IPS-NIHi7 (cell line): ENCODE measurements around the gene NFATC2.
A peak's percentile ranks its signal among the peaks of the same experiment; 100 is the strongest.

Source experiments
- DNase-seq: peaks from one replicate; pipeline ENCODE4 v3.0.0; 2012; ENCODE audit warnings: mixed read lengths; ENCODE audit errors: extremely low spot score

The NFATC2 gene

DNA sequence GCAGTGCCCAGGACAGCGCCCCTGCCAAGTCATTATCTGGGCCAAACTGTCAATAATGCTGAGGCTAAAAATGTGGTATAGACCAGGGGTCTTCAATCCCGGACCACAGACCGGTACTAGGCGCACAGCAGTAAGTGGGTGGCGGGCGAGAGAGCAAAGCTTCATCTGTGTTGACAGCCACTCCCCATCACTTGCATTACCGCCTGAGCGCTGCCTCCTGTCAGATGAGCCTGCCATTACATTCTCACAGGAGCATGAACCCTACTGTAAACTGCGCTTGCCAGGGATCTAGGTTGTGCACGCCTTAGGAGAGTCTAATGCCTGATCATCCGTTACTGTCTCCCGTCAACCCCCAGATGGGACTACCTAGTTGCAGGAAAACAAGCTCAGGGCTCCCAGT is 91.0 kb downstream of the NFATC2 start:
- DNase-seq, result no peak

DNA sequence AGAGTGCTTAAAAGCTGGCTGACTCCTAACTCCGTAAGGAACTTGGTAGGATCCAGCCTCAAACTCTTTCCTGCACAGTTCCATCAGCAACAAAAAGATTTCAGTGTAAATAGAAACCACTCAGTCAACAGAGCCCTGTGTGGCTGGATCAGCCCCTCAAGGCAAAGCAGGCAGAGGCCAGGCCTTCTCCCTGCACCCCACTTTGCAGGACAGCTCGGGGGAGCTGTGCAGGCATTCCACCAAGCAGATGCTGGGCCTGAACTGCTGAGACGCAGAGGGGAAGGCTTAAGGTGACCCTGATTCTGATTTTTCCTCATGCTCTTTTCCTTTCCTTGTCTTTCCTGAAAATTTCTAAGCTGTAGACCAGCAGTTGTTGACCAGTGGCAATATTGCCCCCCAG is 91.5 kb downstream of the NFATC2 start:
- DNase-seq, result no peak

DNA sequence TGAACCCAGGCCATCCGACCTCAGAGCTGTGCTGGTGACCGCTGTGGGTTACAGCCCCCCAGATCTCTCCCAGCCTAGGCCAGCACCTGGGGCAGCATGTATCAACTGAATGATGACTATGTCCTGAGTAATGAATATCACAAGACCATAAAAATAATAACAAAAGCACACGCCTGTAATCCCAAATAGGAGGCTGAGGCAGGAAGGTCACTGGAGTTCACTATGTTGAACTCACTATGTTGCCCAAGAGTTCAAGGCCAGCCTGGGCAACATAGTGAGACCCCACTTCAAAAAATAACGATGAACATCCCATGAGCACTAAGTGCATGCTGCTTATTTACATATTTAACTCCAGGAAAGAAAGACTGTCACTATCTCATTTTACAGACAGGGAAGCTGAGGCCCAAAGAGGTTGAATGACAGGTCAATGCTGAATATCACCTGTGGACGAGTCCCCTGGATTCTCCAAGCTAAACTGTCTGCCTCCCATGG is 92.3 kb downstream of the NFATC2 start:
- DNase-seq, result no peak

DNA sequence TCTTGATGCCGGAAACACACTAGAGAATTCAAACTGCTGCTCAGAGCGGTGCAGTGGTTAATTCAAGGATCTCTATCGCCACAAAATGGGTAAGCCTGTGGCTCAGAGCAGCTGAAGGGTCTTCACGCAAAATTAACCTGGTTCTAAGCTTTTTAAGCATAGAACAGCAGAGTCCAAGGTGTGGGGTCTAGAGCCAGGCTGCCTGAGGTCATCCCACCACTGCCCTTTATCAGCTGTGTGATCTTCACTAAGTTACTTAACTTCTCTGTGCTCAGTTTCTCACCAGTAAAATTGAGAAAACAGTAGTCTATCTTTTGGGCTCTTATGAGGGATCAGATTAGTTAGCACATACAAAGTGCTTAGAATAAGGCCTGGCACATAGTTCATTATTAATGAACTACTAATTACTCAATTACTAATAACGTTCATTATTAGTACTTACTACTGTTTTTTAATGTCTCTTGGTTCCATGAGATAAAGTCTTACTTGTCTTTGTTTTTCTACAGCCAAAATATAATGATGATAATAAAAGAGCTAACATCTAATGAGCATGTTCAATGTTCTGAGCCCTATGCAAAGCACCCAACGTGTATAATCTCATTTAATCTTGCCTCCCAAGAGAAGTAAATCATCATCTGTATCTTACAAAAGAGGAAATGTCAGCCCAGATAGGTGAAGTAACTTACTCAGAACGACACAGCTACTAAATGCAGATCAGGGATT is 92.9 kb downstream of the NFATC2 start:
- DNase-seq, result no peak

DNA sequence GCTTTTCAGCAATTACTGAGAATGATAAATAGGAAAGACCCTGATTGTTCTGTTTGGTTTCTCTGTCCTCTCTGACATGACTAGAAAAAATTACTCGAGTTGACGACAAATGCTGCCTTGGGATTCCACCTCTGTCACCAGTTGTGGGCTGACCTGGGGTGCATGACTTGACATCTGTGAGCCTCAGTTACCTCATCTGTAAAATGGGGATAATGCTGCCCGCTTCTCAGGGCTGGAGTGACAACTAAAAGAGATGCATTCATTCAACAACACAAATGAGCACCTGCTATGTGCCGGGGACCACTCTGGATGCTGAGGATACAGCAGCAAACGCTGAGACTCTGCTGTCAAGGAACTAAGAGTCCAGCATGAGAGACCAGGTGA is 94.8 kb downstream of the NFATC2 start:
- DNase-seq, result no peak

DNA sequence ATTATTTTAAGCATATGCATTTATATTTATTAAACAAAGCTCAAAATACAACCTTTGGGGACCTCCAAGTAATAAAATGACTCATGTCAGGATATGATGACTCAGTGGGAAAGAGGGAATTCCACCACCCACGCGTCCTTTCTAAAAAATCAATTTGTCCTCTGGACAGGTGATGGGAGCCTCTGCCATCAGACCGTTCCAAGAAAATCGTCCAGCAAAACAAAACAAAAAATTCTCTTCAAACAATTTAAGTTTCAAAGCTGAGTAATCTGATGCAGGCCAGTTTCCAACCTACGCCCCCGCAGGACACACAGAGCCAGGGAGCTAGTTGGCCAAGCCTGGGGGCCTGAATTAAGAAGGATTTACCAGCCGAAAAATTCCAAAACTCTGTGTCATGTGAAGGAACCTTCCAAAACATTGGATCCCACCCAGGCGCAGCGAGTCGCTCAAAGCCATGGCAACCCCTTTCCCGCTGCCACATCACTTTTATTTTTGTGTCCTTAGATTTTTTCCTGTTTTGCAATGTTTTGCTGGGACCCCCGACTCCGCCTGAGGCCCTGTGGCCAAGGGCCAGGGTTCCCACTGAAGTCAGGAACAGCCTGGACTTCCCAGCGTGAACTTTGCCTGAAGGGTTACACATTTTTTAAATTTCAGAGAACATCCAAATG is 95.3 kb downstream of the NFATC2 start:
- peak; percentile 49 for DNase-seq

DNA sequence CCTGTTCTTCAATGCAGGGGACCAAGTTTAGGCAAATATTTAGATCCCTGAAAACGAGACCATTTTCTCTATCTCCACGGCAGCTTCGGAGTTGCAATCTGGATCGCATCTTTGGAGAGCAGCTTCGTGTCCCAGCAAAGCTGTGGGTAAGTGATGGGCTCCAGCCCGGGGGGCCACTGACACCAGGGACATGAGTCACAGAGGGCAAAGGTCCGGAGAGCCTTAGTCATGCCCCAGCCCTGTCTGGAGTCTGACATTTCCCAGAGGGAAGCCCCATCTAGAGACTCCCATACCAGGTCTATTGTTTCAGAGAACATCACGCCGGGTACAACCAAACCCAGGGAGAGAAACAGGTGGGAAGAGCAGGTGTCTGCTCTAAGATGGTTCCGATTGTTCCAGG is 95.9 kb downstream of the NFATC2 start:
- peak; percentile 63 for DNase-seq

DNA sequence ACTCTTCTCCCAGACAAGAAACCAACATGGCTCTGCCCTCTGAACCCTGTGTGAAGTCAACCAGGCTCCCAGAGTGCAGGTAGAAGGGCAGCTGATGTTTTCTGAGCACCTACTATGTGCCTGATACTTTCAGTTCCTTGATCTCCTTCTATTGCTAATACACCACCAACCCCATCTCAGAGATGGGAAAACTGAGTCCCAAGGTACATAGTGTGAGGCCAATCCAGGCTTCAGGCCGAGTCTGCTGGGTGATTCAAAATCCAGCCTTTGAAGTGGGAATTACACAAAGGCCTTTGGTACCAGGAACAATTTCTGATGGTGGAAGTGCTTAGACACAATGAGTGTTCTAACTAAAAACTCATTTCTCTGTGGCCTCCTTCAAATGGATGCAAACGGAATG is 96.3 kb downstream of the NFATC2 start:
- no peak for DNase-seq

DNA sequence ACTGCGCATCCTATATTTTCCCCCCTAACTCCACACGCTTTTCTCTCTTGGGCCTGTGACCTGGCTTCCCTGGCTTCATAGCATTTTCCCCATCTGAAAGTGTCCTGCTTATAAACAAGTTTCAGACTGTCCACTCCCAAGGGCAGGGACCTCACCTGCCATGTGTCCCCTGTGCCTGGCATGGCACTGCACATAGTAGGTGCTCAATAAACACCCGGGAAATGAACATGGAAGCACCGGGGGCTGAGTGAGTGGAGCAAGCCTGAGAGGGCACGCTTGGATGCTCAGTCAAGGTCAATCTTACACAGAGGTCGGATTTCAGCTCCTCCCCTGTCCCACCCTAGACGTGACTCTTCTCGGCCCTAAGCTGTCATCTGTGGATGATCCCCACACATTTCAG is 96.9 kb downstream of the NFATC2 start:
- DNase-seq, result no peak

DNA sequence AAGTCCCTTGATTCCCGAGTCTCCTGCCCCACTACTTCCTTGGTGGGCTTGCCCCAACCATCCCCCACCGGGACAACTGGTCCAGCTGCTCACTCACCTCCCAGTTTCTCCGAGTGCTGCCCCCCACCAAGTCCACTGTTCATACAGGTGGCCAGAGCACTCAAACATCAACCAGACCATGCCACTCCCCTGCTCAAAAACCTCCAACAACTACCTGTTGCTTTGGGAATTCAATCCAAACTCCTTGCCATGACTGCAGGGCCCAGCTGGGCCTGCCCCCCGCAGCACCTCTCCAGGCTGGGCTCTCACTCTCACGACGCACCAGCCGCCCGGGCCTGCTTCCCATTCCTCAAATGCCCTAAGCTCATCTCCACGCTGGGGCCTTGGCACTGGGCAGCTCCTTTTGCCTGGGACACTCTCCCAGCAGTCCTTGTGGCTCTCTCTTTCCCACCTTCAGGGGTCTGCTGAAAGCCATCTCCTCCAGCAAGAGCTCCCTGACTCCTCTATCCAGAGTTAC is 97.5 kb downstream of the NFATC2 start:
- no peak for DNase-seq

DNA sequence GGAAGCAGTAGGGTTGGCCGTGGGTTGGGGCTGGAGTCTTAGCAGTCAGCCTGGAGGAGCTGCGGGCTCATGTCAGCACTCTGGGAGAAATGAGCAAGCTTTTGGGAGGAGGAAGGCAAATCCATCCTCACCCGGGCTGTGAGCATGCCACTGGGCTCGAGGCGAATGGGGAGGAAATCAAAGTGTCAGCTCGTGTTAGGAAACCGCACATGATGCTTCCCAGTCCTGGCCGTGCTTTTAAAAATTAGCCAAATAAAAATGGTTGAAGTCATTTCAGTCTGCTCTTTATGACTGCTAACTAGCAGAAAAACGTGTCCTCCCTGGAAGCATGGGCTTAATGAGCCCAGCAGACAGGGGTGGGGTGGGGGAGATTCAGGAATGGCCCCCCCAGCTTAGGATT is 98.1 kb downstream of the NFATC2 start:
- DNase-seq, result no peak

DNA sequence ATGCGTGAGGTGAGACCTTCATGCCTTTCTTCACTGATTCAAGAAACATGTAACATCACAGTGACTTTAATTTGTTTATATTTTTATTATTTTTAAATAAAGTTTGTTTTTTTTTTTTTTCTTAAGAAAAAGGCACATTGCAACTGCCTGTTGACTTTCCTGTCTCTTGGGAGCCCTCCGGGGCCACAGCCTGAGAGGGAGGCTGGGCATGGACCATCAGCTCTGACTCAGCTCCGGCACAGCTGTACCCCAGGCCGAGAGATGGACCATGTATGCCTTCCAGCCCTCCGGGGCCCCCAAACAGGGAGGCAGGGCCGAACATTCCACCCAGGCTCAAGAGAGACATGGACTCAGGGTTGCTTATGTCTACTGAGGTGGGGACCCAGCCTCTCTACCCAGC is 99.9 kb downstream of the NFATC2 start:
- no peak for DNase-seq

DNA sequence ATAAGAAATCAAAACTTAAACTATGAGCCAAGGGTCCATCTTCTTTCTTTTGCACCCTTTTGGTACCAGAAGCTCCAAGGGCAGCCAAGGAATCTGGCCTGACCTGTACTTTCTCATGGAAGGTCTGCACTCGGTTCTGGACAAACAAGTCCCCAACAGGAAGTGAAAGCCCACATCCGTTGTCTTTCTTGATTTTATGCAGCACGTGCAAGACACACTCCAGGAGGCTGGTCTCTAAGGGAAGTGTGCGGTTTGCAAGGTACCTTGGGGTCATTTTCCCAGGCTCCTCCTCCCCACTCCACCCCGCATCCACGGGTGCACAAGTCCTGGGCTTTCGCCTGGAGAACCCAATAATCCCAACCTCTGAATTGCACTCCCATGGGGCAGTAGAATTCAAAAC is 101.9 kb downstream of the NFATC2 start:
- no peak for DNase-seq

DNA sequence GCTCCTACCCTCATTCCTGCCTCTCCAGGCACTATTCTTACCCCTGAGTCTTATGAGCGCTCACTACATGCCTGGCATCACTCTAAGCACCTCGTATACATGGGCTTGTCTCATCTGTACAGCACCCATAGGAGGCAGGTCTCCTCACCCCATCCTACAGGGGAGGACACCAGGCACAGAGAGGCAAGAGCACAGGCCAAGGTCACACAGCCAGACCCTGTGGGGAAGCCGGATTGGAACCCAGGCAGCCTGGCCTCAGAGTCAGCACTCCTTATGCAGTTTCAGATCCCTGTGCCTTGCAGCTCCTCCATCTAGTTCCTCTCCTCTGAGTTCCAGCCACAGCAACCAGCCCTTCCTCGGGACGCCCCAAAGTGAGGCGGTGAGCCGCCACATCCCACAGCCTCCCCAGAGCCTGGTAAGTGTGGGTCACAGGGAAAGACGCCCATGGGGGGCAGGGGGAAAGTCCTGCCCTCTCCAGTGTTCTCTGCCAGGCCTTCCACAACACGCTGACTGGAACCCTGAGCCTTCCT is 103.3 kb downstream of the NFATC2 start:
- DNase-seq, result no peak

DNA sequence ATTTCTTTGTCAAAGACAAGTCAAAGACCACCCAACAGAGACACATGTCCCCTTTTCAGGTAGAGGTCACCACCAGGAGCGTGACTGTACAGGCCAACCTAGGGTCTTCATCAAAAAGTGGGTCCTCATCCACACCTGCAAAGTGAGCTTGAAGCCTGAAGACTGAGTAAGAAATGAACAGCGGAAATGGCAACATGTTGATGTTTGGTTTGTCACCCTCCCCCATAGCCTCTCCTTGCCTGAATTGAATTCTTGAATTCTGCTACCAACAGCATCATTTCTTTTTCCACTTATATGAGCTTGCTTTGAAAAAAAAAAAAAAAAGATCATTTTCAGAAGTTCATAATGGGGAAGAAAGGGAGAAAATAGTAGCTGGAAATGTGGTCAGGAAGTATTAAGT is 104.4 kb downstream of the NFATC2 start:
- no peak for DNase-seq

DNA sequence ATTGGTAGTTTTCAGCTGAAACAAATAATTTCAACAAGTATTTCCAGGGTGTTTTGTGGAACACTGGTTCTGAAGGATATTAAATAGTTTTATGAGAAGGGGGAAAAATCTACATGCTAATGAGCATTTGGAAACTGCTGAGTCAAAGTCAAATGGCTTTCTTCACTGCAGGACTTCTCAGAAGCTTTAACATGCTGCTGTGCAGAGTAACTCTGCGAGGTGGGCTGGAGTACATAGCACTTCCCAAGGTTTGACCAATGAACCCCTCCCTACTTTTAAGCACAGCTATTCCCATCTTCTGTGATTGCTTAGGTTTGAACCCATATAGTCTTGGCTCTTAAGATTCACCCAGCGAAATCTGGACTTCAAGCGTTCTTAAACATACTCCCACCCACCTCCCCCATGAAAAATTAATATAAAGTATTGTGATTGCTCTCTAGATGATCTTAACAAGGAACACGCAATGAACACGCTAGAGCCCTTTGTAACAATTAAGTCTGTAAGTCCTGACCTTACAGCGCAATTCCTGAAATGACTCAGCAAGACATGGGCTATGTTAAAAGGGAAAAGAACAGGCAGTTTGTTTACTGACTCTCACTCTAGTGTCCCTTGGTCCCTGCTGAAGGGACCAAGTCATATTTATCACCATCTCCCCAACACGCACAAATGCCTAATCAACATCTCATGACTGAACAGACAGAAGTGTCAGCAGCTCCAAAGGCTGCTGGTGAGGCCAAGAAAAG is 105.2 kb downstream of the NFATC2 start:
- no peak for DNase-seq

DNA sequence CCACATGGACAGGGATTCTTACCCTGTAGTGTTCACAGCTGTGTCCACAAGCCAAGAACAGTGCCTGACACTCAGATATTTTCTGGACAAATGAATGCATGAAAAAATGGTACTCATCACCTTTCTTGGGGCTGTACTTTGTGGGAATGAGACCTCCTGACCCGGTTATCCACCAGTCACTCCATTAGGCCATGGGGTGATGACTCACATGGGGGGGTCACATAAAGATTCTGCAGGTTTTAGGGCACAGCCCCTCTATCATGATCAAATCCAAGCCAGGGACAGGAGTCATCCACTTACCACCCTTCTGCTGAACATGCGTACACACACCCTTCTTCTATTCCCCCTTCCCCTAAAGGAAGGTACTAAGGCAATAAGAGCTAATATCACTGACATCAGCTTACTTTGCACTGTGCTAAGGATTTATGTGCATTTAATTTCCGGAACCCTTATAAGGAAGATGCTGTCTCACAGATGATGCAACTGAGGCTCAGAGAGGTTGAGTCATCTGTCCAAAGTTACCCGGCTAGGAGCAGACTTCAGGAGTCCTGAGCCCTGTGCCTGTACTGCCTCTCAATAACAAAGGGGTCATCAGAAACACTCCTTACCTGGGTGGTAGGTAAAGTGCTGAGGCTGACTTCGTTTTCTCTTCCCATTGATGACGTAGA is 107.8 kb downstream of the NFATC2 start:
- DNase-seq, result no peak

DNA sequence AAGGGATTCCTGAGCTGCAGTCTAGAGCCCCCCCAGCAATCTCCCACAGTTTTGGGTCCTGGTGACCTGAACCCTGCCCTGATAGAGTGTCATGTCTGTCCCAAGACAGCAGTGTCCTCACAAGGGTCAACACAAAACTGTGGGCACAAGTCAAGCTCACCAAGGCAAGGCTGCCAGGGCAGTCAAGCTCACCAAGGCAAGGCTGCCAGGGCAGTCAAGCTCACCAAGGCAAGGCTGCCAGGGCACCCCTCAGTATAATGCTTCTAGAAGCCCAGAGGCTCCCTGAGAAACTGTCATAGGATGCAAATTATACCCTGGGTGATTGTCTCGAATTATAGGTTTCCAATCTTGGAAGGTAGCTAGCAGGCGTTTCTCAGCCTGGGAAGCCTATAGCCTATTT is 108.5 kb downstream of the NFATC2 start:
- DNase-seq, result no peak

DNA sequence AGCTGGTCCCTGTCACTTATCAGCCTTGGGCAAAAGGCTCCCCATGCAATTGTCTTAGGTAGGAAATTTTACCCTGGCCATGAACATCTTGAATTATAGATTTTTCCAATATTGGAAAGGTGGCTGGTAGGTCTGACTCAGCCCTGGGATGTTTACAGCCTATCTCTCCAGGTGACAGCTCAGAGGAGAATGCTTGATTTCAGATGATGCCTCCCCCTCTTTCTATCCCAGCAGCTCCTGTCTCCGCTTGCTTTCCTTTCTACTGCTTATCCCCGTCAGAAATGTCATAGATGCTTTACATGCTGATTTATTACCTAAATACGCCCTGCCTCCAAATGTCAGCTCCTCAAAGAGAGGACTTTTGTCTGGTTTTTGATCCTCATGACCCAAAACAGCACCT is 109.6 kb downstream of the NFATC2 start:
- DNase-seq, result no peak

DNA sequence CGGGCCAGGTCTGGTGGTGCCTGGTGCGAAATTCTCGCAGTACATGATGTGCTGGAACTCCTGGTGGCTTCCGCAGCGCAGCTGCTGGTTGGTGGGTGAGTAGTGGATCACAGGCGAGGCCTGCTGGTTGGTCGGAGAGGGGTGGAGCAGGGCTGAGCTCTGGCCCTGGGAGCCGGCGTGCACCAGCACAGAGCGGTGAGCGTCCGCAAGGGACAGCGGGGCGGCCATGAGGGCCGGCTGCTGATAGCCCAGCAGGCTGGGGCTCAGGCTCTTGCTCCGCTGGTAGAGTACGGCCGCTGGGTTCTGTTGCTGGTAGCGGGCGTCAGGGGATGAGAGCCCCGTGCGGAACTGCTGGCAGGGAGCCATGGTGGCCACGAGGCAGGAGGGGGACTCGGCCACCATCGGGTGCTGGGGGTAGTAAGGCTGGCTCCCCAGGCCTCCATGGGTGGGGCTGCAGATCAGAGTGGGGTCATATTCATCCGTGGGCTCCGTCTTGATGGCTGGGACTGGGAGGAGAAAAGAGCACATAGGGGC is 110.2 kb downstream of the NFATC2 start:
- no peak for DNase-seq

DNA sequence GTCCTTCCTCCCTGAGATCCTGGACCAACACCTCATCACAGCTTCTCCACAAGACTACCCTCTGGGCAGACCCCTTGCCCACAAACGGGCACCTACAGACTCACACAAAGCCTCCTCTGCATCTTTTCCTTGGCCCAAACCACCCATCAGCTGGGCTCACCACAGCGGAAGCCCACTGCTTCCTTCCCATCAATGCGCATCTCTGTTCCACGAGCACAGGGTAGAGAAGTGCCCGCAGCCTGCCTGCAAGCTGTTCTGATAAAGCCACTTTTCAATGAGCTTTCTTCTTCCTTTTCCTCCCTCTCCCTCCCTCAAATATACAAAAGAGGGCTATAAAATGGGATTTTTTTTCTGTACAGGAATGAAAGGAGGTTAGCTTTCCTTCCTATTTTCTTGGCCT is 111.2 kb downstream of the NFATC2 start:
- DNase-seq, result no peak
